ENCODE results near the gene MRPL23.

The MRPL23 gene

GRCh38 chr11:1906181-1906580 is 41.0 kb upstream of the MRPL23 start:
- H2AFZ ChIP-seq (ENCODE audit: low read length): peak overlapping the region; percentile 75
- peak overlapping the region; percentile 74 for H3K9ac ChIP-seq (ENCODE audit: low read depth, low read length, poor library complexity, severe bottlenecking)
- no peaks in the 10 kb centered on the region for H3K9me3 ChIP-seq (ENCODE audit: insufficient read depth, low read depth, low read length)
- no peaks in the 10 kb centered on the region for H3K79me2 ChIP-seq (ENCODE audit: insufficient read depth, low read length)
- no peaks in the 10 kb centered on the region for H3K27me3 ChIP-seq (ENCODE audit: insufficient read depth, low read length, poor library complexity, severe bottlenecking)
- no peaks in the 10 kb centered on the region for H3K36me3 ChIP-seq (ENCODE audit: insufficient read depth, low read length)
- no peaks in the 10 kb centered on the region for H3K9me2 ChIP-seq (replicated peaks; ENCODE audit: low read depth, low read length)
- TF ChIP-seq EZH2phosphoT487 (IDR thresholded peaks at IDR 0.05; ENCODE audit: borderline replicate concordance) (no peak), CTCF (conservative IDR thresholded peaks at IDR 0.05; ENCODE audit: low read length) (no peak)
- no peaks in the 10 kb centered on the region for H4K20me1 ChIP-seq (ENCODE audit: insufficient read depth, low read length, poor library complexity, severe bottlenecking)
- peak overlapping the region; percentile 76 for H3K4me2 ChIP-seq (ENCODE audit: low read depth, low read length, poor library complexity, severe bottlenecking)
- H3K4me1 ChIP-seq (ENCODE audit: insufficient read depth, low read length, poor library complexity, severe bottlenecking): peaks cover 21% of the 10 kb centered on the region
- peak overlapping the region; percentile 50 for H3K4me3 ChIP-seq (ENCODE audit: low read length, poor library complexity, severe bottlenecking)
- no peaks in the 10 kb centered on the region for H3F3A ChIP-seq (ENCODE audit: low read depth)

GRCh38 chr11:1906611-1907423 is 40.3 kb upstream of the MRPL23 start:
- no peaks in the 10 kb centered on the region for H3K36me3 ChIP-seq (ENCODE audit: insufficient read depth, low read length)
- H3K4me1 ChIP-seq (ENCODE audit: insufficient read depth, low read length, poor library complexity, severe bottlenecking): peaks cover 21% of the 10 kb centered on the region
- H3K9me2 ChIP-seq (replicated peaks; ENCODE audit: low read depth, low read length): no peaks in the 10 kb centered on the region
- peak overlapping the region; percentile 74 for H3K9ac ChIP-seq (ENCODE audit: low read depth, low read length, poor library complexity, severe bottlenecking)
- TF ChIP-seq EZH2phosphoT487 (IDR thresholded peaks at IDR 0.05; ENCODE audit: borderline replicate concordance): no peak
- no peak for TF ChIP-seq CTCF (conservative IDR thresholded peaks at IDR 0.05; ENCODE audit: low read length)
- H2AFZ ChIP-seq (ENCODE audit: low read length): peak overlapping the region; percentile 75
- H3K79me2 ChIP-seq (ENCODE audit: insufficient read depth, low read length): no peaks in the 10 kb centered on the region
- peak overlapping the region; percentile 50 for H3K4me3 ChIP-seq (ENCODE audit: low read length, poor library complexity, severe bottlenecking)
- H4K20me1 ChIP-seq (ENCODE audit: insufficient read depth, low read length, poor library complexity, severe bottlenecking): no peaks in the 10 kb centered on the region
- no peaks in the 10 kb centered on the region for H3K27me3 ChIP-seq (ENCODE audit: insufficient read depth, low read length, poor library complexity, severe bottlenecking)
- no peaks in the 10 kb centered on the region for H3F3A ChIP-seq (ENCODE audit: low read depth)
- H3K9me3 ChIP-seq (ENCODE audit: insufficient read depth, low read depth, low read length): no peaks in the 10 kb centered on the region
- H3K4me2 ChIP-seq (ENCODE audit: low read depth, low read length, poor library complexity, severe bottlenecking): peak overlapping the region; percentile 76

- Histone ChIP-seq H3K9me2 (replicated peaks; ENCODE audit: low read depth, low read length) (no peaks in the 10 kb centered on the region), H3K9ac (ENCODE audit: low read depth, low read length, poor library complexity, severe bottlenecking) (no peak overlapping the region), H3K4me3 (ENCODE audit: low read length, poor library complexity, severe bottlenecking) (no peak overlapping the region), H3F3A (ENCODE audit: low read depth) (no peaks in the 10 kb centered on the region), H3K36me3 (ENCODE audit: insufficient read depth, low read length) (no peaks in the 10 kb centered on the region), H3K4me2 (ENCODE audit: low read depth, low read length, poor library complexity, severe bottlenecking) (no peak overlapping the region), H2AFZ (ENCODE audit: low read length) (no peak overlapping the region), H3K27me3 (ENCODE audit: insufficient read depth, low read length, poor library complexity, severe bottlenecking) (no peaks in the 10 kb centered on the region), H3K79me2 (ENCODE audit: insufficient read depth, low read length) (no peaks in the 10 kb centered on the region), H3K9me3 (ENCODE audit: insufficient read depth, low read depth, low read length) (no peaks in the 10 kb centered on the region), H3K4me1 (ENCODE audit: insufficient read depth, low read length, poor library complexity, severe bottlenecking) (peaks cover 21% of the 10 kb centered on the region), H4K20me1 (ENCODE audit: insufficient read depth, low read length, poor library complexity, severe bottlenecking) (no peaks in the 10 kb centered on the region)
- TF ChIP-seq CTCF (conservative IDR thresholded peaks at IDR 0.05; ENCODE audit: low read length) (no peak), EZH2phosphoT487 (IDR thresholded peaks at IDR 0.05; ENCODE audit: borderline replicate concordance) (no peak)
These were observed 38.5 kb upstream of the MRPL23 start for GRCh38 chr11:1908618-1909017.

Data from Loucy (cell line).